HG03039 (cell line): ENCODE data around the gene SLIT1.

Experiments
- ATAC-seq: cut with Tn5 transposase; IDR thresholded peaks from one replicate; pipeline ENCODE4 v1.9.1; 2021; ENCODE audit warnings: mild to moderate bottlenecking, moderate library complexity; ENCODE audit not compliant: unreplicated experiment

Gene SLIT1

DNA sequence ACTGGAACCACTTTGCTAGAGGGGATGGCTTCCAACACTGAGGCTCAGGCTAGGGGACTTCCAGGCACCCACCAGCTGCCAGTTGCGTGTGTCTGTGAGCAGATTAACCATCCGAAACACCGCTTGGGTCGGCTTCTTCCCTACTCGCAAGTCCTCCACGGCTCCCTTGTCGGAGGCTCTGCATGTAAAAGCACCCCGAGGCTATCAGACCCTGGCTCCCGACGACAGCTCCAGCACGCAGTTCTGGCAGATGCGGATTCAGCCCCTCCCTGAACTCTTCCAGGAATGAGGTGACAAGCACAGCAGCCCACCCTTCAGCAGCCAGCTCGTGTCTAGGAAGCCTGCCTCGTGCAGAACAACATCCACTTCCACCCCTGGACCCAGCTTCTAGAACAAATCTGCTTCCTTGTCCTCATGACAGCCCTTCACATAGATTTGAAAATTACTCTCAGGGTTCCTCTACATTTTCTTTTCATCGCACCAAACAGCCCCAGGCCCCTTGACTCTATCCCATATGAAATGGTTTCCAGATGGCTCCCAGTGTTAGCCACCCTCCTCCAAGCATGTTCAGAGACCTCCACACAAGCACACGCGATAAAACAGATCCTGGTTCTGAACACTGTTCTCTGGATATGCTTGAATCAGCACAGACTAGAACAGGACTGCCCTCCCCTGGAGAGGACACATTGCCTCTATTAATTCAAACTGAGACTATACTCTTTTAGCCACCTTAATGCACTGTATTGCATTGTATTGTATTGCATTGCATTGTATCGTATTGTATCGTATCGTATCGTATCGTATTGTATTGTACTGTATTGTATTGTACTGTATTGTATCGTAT lies 44.6 kb downstream of the SLIT1 start:
- no peak for ATAC-seq

- ATAC-seq = no peak
Observed at GRCh38 chr10:97140049-97140846, 45.5 kb downstream of the SLIT1 start.

GRCh38 chr10:97139651-97140048 lies 46.1 kb downstream of the SLIT1 start:
- ATAC-seq = no peak

DNA sequence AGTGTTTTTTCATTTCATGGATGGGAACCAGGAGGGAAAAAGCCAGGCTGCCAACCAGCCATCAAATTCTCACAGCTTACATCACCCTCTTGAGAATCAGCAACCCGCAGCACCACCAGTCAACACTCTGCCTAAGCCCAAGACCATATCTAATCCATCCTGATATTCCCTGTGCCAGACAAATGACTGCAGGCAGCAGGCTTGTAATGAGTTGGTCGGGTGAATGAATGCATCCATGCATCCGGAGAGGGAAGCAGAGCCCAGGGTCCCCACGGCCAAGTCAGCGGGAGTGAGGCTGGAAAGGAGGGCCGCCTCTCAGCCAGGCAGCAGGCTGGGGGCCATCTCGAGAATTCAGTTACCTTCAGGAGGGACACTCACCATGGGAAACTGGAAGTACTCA lies 46.9 kb downstream of the SLIT1 start:
- no peak for ATAC-seq

DNA sequence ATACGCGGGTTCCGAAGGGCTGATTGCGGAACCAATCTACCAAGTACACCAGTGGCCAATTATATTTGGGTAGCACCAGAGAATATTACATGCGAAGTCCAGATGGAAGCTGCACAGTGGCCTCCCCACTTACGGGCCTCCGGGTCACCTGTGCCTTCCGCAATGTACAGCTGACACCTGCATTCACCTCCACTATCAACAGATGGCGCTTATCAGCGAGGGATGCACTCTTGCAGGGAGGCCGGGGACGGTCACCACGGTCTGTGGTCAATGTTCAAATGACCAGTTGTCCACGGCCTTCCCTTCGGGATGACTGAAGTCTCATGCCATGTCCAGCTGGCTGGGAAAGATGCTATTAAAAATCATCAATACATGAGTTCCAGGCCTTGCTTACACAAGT lies 47.6 kb downstream of the SLIT1 start:
- ATAC-seq = no peak

GRCh38 chr10:97136756-97137155 lies 49.0 kb downstream of the SLIT1 start:
- ATAC-seq = no peak

GRCh38 chr10:97135464-97135863 lies 50.3 kb downstream of the SLIT1 start:
- no peak for ATAC-seq

DNA sequence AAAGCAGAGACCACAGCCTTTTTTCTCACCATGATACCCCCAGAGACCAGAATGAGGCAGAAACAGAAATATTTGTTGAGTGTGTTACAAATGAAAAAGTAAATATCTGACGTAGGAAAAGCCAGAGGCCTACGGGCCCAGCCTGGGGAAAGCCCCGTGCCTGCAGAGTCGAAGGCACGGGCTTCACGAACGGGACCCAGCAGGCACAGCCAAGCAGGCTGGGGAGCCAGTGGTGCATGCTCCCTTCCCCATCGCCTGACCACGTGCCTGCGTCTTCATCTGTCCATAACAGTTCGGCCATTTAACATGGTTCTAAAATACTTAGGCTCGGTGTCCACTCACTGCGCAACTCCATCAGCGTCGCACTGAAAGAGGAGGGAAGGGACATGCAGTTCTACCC lies 50.8 kb downstream of the SLIT1 start:
- ATAC-seq = no peak

GRCh38 chr10:97134110-97134509 lies 51.6 kb downstream of the SLIT1 start:
- ATAC-seq = no peak

DNA sequence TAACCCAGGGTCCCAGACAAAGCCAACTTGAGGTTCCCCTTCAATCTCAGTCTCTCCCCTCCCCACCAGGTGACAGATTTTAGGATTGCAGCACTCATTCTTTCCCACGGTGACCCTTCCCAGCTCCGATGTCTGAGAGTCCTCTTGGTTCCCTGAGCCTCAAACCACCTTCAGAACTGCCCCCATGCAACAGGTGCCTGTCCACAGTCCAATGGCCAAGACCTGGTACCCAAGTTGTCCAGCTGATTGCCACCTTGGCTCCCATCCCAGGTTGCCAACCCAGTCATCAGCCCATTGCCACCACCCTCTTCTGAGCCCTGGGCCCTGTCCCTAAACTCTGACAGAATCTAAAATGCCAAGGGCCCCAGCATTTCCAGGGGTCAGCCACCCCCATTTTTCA lies 53.5 kb downstream of the SLIT1 start:
- no peak for ATAC-seq

- ATAC-seq = no peak
Observed at GRCh38 chr10:97131666-97132065, 54.1 kb downstream of the SLIT1 start.

DNA sequence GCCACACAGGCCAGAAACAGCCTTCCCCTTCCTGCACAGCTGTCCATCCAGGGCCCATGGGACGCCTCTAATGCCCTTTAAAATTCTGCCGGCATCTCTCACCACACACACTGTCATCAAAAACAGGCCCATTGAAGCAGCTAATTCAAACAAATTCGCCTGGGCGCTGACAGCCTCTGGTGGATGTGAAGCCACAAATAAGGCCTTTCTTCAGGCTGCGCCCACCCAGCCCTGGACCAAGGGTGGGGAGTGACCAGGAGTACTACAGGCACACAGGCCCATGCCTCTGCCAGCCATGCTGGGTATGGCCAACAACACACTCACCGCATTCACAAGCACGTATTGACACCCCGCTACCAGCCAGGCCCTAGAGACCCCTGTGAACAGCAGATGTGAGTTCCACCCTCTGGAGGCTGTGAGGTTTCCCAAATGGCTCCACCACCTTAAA lies 54.6 kb downstream of the SLIT1 start:
- ATAC-seq = no peak

DNA sequence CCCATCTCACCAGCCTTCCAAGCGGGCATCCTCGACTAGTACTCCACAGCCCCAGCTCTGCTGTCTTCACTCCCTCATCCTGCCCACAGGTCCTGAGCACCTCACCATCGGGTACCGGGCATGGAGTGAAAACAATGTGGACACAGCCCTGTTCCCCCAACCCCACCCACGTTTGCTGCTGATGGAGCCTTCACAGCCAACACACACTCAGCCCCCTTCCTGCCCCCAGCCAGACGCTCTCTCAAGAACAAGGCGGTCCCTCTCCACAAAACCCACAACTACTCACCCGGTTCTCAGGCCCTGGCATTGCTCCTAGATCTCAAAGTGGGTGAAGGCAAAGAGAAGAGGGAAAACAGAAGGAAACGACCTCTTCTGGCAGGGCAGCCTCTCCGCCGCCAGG lies 56.1 kb downstream of the SLIT1 start:
- no peak for ATAC-seq

DNA sequence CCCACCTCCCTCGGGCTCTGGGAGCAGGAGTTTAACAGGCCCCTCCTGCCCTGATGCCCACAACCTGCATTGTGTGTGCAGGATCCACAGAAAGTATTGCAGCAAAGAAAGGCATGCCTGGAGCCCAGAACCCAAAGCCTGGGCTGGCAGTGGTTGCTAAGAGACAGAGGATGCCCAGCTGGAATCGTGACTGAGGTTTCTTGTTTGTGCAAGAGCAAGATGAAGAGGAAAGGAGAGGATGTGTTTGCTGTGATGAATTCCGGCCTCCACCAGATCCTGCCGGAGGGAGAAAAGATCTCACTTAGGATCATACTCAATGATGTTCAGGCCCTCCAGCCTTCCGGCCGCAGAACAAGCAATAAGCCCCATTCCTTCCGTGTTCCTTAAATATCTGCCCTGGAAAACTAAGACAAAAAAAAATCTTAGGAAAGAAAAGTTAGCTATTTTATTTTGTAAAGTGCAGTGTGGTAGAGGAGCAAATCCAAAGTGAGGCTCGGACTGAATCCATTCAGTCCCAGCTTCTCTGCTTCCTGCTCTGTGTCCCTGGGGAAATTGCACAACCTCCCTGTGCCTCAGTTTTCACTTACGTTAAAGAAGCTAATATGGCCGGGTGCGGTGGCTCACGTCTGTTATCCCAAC lies 57.1 kb downstream of the SLIT1 start:
- ATAC-seq = no peak

DNA sequence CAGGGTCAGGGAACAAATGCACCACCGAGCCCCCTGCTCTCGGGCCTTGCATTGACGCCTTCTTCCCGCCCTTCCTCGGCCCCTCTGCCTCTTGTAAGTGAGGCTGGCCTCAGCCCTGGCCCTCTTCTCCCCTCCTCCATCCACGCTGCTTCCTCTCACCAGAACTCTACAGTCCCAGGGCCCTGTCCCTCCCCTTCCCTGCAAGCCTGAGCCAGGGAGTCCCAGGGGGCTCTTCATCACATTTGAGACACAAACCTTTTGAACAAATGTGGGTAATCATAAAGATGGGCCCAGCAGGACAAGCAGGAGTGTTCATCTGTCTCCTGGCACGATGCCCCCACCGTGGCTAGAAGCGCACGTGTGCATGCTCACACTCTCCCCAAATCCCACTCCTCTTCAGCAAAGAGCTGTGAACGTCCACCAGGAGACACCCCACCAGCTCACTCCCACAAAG lies 57.7 kb downstream of the SLIT1 start:
- ATAC-seq = no peak

- no peak for ATAC-seq
Observed at GRCh38 chr10:97127509-97127908, 58.2 kb downstream of the SLIT1 start.

GRCh38 chr10:97124211-97124610 lies 61.5 kb downstream of the SLIT1 start:
- ATAC-seq = no peak

DNA sequence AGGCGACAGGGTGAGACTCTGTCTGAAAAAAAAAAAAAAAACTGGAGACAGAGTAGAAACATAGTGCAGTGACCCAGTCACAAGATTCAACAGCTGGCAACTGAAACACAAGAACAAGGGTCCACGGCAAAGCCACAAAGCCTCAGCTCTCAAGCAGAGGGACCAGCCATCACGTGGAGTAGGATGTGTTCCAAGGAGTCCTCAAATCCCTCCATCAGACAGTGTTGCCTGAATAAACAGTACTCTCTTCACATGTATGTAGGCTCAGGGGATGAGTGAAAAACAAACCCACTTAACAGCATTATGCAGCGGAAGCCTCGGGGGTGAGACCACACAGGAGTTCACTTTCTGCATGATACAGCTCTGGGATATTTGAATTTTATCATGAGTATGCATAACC lies 62.0 kb downstream of the SLIT1 start:
- no peak for ATAC-seq

DNA sequence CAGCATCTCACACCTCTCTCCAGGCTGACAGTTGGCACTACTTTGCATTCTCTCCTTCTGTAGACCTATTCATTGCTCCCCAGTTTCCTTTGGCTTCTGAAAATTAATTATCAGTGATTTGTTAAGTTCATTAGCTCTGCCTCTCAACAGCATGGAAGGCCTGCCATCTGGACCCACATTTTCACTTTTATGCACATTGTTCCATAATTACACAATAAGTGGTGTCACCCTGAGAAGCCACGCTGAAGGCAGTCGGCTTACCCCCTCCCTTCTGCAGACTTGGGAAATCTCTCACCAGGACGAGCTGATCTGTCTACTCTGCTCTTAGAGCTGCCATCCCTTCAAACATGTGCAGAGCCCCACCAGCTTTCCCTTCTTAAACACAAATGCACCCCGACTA lies 64.7 kb downstream of the SLIT1 start:
- ATAC-seq = no peak

- no peak for ATAC-seq
Observed at GRCh38 chr10:97120370-97120769, 65.4 kb downstream of the SLIT1 start.

DNA sequence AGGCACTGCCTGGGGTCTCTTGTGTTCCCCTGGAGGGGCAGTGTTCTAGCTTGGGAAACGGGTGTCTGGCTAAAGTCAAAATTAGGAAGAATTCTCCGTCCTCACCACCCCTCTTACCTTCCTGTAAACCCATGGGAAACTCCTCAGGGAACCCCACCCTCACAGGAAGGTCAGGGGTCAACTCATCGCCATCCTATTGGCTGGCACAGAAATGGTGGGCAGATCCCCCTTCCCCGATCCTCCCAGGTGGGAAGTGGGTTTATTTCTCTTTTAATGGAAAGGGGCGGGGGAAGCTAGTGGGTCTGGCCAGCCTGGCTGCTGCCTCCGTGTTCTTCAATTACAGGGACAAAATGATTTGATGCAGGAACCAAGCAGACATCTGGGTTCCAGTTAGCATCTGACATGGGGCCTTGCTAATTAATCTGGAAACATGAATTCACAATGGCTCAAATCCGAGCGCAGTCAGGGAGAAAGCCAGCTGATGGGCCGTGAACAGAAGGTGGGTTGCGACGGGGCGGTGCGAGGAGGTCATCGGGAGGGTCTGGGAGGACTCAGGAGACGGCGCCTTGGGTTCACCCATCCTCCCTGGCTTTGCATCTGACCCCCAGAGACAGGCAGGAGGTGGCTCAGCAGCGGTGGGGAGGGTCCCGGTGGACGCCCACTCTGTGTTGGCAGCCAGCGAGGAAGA lies 66.6 kb downstream of the SLIT1 start:
- ATAC-seq = no peak
